Mammary epithelial cell (primary cell): Measurements from ENCODE around the gene HTT.

Experiments
- CTCF ChIP-seq, 2 donors: IDR thresholded peaks in 1 of 2; conservative IDR thresholded peaks in 1 of 2; 2 replicates each; pipeline ENCODE4 v1.5.1; 2011 to 2012; ENCODE audit warnings: inconsistent platforms in 2 of 2, low read length in 2 of 2, mild to moderate bottlenecking in 2 of 2, control low read depth in 1 of 2, low read depth in 1 of 2; ENCODE audit not compliant: insufficient read depth in 1 of 2; ENCODE audit errors: extremely low read depth in 1 of 2
- EZH2 ChIP-seq: IDR thresholded peaks from 2 replicates; pipeline ENCODE4 v1.6.1; 2012; ENCODE audit warnings: low read length, inconsistent platforms, borderline replicate concordance

GRCh38 chr4:3247399-3248177 is 173.1 kb downstream of the HTT start:
- no peak for TF ChIP-seq CTCF (conservative IDR thresholded peaks at IDR 0.05 in 1 of 2, IDR thresholded peaks at IDR 0.05 in 1 of 2; ENCODE audit: extremely low read depth in 1 of 2, insufficient read depth in 1 of 2, low read depth in 1 of 2, low read length in 2 of 2)
- no peak for TF ChIP-seq EZH2
